ENCODE data around the gene DHX34.

Gene DHX34

DNA sequence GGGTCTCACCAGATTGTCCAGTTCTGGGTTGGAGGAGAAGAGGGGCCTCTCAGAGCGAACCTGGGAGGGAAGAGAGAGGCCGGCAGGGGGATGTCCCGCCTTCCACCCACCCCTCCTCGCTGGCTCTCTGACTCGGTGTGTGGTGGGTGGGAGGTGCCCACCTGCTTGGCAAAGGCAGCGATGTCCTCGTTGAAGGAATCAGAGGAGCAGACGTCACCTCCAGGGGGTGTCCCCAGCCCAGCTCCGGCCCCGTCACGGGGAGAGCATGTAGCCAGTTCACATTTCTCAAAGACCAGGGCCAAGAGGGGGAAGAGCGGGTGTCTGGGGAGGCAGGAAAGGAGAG, 67.5 kb downstream of the DHX34 start:
- H3K9ac ChIP-seq (ENCODE audit: low read depth, low read length) = no peak overlapping the region
- peaks cover 15% of the 10 kb centered on the region for H3K4me1 ChIP-seq (ENCODE audit: control insufficient read depth, insufficient read depth, low read length)
- H3K27me3 ChIP-seq (ENCODE audit: control insufficient read depth, insufficient read depth, low read length) = peaks cover 48% of the 10 kb centered on the region
- no peak overlapping the region for H3K4me3 ChIP-seq (ENCODE audit: low read length)
- no peak overlapping the region for H3K4me2 ChIP-seq (ENCODE audit: low read length)
- H3K9me3 ChIP-seq (replicated peaks; ENCODE audit: low read length) = no peaks in the 10 kb centered on the region
- peaks cover 6% of the 10 kb centered on the region for H3K36me3 ChIP-seq (ENCODE audit: insufficient read depth, low read length)

DNA sequence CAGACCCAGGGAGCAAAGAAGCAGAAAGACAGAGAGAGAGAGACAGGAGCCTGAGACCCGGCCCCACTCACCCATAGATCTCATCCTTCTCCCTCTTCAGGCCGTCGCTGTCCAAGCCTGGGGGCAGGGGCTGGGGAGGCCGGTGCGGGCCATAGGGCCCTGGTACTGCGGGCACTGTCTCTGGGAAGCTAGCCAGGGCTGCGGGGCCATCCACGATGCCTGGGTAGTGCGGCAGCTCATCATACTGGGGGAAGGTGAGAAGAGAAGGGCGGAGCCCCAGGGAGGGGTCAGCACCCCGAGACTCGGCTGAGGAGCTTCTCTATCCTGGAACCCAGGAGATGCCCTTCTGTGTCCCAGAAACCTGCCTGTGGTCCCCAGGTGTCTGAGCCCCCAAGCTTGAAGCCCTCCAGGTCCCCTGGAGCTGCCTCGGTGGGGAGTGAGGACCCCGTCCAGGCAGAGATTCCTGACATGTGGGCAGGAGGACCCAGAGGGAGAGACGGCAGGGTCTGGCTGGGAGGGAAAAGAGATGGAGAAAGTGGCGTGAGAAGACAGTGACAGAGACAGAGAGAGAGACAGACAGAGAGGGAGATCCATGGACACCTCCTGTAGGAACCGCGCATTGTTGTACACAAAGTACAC, 68.1 kb downstream of the DHX34 start:
- Histone ChIP-seq H3K4me3 (ENCODE audit: low read length) (peak overlapping the region; percentile 20), H3K36me3 (ENCODE audit: insufficient read depth, low read length) (peaks cover 6% of the 10 kb centered on the region), H3K9ac (ENCODE audit: low read depth, low read length) (no peak overlapping the region), H3K9me3 (replicated peaks; ENCODE audit: low read length) (no peaks in the 10 kb centered on the region), H3K27me3 (ENCODE audit: control insufficient read depth, insufficient read depth, low read length) (peaks cover 54% of the 10 kb centered on the region), H3K4me1 (ENCODE audit: control insufficient read depth, insufficient read depth, low read length) (peaks cover 15% of the 10 kb centered on the region), H3K4me2 (ENCODE audit: low read length) (peak overlapping the region; percentile 84)

DNA sequence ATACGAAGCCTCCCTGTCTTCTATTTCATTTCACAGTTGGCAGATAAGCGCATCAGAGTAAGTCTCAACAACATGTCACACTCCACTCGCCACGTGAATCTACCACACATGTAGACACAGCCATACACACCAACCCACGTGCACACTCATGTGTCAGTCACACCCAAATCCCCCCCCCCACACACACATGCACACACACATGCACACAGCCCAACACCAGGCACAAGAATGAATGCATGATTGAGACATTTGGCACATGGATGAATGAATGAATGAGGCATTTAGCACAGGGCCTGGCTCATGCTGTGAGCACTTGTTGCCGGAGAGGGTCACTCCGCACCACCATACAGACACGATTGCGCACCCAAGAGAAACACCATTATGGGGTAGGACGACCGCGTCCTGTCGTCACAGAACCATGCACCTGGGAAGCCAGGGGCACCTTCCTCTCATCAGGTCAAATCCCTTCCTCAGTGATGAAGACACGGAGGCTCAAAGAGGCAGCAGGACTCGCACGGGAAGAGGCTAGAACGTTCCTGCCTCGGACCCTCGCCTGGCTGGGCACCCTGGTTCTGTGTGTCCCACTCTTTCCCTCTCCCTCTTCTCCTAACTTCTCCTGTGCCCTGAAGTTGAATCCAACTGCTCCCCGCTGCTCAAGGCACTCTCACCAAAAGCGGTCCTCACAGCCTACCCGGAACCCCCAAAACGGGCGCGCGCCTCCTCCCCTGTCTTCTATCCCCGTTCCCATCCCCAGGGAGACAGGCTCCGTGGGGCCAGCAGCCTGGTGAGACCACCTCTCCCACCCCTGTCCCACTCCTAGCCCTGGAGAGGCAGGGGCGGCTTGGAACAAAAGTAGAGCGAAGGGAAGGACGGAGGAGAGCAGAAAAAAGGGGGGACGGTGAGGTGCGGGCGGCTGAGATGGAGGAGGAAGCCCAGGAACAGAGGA, 68.9 kb downstream of the DHX34 start:
- Histone ChIP-seq H3K27me3 (ENCODE audit: control insufficient read depth, insufficient read depth, low read length) (peaks cover 62% of the 10 kb centered on the region), H3K4me3 (ENCODE audit: low read length) (peak overlapping the region; percentile 64)

DNA sequence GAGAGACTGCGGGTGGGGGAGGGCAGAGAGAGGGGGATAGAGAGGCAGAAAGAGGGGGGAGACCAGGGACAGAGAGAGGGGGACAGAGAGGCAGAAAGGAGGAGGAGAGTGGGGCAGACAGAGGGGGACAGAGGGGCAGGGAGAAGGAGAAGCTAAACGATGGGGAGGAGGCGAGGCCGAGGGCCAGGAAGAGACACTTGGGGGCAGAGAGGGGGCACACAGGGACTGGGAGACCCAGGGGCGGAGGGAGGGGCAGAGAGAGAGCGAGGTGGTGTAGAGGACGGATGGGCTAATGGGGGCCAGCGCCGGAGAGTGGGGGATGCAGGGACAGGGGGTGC, 69.5 kb downstream of the DHX34 start:
- H3K36me3 ChIP-seq (ENCODE audit: insufficient read depth, low read length) = peaks cover 6% of the 10 kb centered on the region
- H3K27me3 ChIP-seq (ENCODE audit: control insufficient read depth, insufficient read depth, low read length) = peaks cover 69% of the 10 kb centered on the region
- peak overlapping the region; percentile 52 for H3K9ac ChIP-seq (ENCODE audit: low read depth, low read length)
- peaks cover 15% of the 10 kb centered on the region for H3K4me1 ChIP-seq (ENCODE audit: control insufficient read depth, insufficient read depth, low read length)
- H3K4me3 ChIP-seq (ENCODE audit: low read length) = peak overlapping the region; percentile 64
- no peaks in the 10 kb centered on the region for H3K9me3 ChIP-seq (replicated peaks; ENCODE audit: low read length)
- peak overlapping the region; percentile 84 for H3K4me2 ChIP-seq (ENCODE audit: low read length)

More for the DNA sequence above, 68.9 kb downstream of the DHX34 start:
- Histone ChIP-seq H3K4me1 (ENCODE audit: control insufficient read depth, insufficient read depth, low read length) (peaks cover 15% of the 10 kb centered on the region), H3K4me2 (ENCODE audit: low read length) (peak overlapping the region; percentile 84), H3K9me3 (replicated peaks; ENCODE audit: low read length) (no peaks in the 10 kb centered on the region), H3K9ac (ENCODE audit: low read depth, low read length) (peak overlapping the region; percentile 52), H3K36me3 (ENCODE audit: insufficient read depth, low read length) (peaks cover 6% of the 10 kb centered on the region)

DNA sequence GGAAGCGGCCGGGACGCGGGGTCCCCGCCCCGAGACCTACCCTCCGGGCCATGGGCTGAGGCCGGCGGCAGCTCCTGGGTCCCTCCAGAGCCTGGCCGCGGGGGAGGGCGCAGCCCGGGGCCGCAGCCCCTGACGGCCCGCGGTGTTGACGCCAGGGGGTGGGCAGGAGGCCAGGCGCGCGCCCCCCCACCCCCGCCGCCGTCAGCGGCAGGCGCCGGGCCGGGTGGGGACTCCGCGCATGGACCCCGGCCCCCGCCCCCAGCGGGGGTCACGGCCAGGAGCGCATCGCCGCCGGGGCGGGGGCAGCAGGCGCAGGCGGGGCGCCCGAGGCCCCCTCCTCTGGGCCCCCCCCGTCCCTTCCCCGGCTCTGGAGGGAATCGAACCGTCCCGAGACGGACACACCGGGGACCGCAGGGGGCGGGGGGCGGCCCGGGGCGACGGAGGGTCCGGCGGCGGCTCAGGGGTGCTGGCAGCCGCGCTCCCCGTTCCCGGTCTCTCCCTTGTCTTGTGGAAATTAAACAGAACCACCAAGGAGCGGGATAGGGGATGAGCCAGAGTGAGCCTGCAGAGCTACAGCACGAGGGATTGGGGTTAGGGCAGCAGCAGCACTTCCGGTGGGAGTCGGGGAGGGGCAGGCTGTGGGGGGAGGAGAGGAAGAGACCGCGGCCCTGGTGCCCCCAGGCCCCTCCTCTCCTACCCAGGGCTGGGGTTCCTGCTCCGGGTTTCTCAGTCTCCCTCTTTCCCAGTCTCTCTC, 70.1 kb downstream of the DHX34 start, which contains the start of gene MEIS3:
MEIS3 (minus strand) TSS at position 498 of the 754 bp plus-strand sequence; CDS start at position 52, 446 bp downstream.
- H3K4me3 ChIP-seq (ENCODE audit: low read length) = peak within 1 kb of the TSS; percentile 64
- H3K4me2 ChIP-seq (ENCODE audit: low read length) = peak within 1 kb of the TSS; percentile 84
- H3K27me3 ChIP-seq (ENCODE audit: control insufficient read depth, insufficient read depth, low read length) = peaks cover 74% of the 10 kb centered on the region
- no peaks in the 10 kb centered on the region for H3K9me3 ChIP-seq (replicated peaks; ENCODE audit: low read length)
- H3K36me3 ChIP-seq (ENCODE audit: insufficient read depth, low read length) = peaks cover 3% of the 10 kb centered on the region
- peak within 1 kb of the TSS; percentile 52 for H3K9ac ChIP-seq (ENCODE audit: low read depth, low read length)
- H3K4me1 ChIP-seq (ENCODE audit: control insufficient read depth, insufficient read depth, low read length) = peaks cover 15% of the 10 kb centered on the region

DNA sequence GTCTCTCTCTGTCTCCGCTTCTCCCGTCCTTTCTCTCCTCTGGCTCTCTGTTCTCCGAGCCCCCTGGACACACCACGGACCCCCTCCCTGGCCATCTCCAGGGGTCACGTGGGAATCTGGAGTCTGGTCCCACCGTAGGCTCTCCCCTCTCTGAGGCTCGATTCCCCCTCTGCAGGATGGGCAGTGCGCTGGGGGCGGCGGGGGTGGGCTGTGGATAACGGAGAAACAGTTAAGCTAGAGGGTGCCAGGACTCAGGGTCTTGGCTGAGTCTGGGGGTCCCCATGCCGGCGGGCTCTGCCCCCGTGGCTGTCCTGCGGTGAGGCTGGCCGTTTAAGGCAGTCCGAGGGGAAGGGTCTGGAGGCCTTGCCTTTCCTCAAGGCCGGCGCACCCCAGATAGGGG, 70.7 kb downstream of the DHX34 start:
- Histone ChIP-seq H3K4me2 (ENCODE audit: low read length) (no peak overlapping the region), H3K4me1 (ENCODE audit: control insufficient read depth, insufficient read depth, low read length) (peaks cover 15% of the 10 kb centered on the region), H3K36me3 (ENCODE audit: insufficient read depth, low read length) (no peaks in the 10 kb centered on the region), H3K9me3 (replicated peaks; ENCODE audit: low read length) (no peaks in the 10 kb centered on the region), H3K27me3 (ENCODE audit: control insufficient read depth, insufficient read depth, low read length) (peaks cover 78% of the 10 kb centered on the region), H3K4me3 (ENCODE audit: low read length) (no peak overlapping the region), H3K9ac (ENCODE audit: low read depth, low read length) (no peak overlapping the region)

DNA sequence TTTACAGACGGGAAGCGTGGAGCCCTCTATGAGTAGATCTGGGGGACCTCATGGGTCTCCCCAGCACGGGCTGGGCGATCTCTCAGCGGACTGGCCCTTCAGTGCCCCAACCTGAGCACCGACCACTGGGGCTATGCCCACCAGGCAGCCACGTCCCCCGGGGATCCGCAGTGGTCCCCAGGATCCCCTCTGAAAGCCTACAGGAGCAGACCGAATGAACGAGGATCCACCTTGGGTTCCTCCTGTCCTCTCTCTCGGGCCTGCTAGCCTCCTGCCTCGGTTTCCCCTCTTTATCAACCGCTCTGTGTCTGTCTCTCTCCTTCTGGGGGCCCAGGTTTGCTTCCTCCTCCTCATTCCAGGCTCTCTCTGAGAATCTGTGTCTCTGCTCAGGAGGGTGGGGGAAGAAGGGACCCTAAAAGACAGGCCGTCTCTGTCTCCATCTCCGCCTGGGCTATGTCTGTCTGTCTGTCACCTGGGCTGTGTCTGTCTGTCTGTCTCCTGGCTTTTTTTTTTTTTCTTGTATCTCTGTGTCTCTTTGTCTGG, 72.2 kb downstream of the DHX34 start:
- peaks cover 78% of the 10 kb centered on the region for H3K27me3 ChIP-seq (ENCODE audit: control insufficient read depth, insufficient read depth, low read length)
- no peaks in the 10 kb centered on the region for H3K36me3 ChIP-seq (ENCODE audit: insufficient read depth, low read length)
- no peak overlapping the region for H3K4me3 ChIP-seq (ENCODE audit: low read length)

DNA sequence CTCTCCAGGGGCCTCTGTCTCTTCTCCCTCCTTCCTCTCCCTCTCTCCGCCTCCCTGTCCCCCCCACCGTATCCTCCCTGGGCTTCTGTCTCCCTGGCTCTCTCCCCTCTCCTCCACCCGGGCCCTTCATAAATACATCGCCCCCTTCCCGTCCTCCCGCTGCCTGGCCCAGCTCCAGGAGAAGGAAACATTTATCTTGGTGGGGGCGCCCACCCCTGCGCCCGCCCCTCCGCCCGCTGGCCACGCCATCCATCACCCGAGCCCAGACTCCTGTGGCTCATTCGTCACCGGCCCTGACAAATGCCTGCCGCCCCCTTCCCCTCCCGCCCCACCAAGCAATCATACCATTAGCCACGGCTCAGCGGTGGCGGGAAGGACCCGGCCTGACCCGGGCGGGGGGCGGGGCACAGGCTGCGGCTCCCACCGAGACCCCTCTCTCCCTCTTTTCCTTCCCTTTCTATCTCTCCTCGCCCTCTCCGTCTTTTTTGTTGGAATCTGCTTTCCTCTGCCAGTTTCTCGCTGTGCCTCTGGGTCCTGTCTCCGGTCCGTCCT, 72.8 kb downstream of the DHX34 start:
- H3K4me2 ChIP-seq (ENCODE audit: low read length) = peak overlapping the region; percentile 49
- no peaks in the 10 kb centered on the region for H3K36me3 ChIP-seq (ENCODE audit: insufficient read depth, low read length)
- H3K4me1 ChIP-seq (ENCODE audit: control insufficient read depth, insufficient read depth, low read length) = peaks cover 15% of the 10 kb centered on the region
- H3K4me3 ChIP-seq (ENCODE audit: low read length) = no peak overlapping the region
- H3K9me3 ChIP-seq (replicated peaks; ENCODE audit: low read length) = no peaks in the 10 kb centered on the region
- no peak overlapping the region for H3K9ac ChIP-seq (ENCODE audit: low read depth, low read length)
- H3K27me3 ChIP-seq (ENCODE audit: control insufficient read depth, insufficient read depth, low read length) = peaks cover 77% of the 10 kb centered on the region

More for the DNA sequence above, 72.2 kb downstream of the DHX34 start:
- Histone ChIP-seq H3K9ac (ENCODE audit: low read depth, low read length) (no peak overlapping the region), H3K4me1 (ENCODE audit: control insufficient read depth, insufficient read depth, low read length) (peaks cover 15% of the 10 kb centered on the region), H3K4me2 (ENCODE audit: low read length) (no peak overlapping the region), H3K9me3 (replicated peaks; ENCODE audit: low read length) (no peaks in the 10 kb centered on the region)

DNA sequence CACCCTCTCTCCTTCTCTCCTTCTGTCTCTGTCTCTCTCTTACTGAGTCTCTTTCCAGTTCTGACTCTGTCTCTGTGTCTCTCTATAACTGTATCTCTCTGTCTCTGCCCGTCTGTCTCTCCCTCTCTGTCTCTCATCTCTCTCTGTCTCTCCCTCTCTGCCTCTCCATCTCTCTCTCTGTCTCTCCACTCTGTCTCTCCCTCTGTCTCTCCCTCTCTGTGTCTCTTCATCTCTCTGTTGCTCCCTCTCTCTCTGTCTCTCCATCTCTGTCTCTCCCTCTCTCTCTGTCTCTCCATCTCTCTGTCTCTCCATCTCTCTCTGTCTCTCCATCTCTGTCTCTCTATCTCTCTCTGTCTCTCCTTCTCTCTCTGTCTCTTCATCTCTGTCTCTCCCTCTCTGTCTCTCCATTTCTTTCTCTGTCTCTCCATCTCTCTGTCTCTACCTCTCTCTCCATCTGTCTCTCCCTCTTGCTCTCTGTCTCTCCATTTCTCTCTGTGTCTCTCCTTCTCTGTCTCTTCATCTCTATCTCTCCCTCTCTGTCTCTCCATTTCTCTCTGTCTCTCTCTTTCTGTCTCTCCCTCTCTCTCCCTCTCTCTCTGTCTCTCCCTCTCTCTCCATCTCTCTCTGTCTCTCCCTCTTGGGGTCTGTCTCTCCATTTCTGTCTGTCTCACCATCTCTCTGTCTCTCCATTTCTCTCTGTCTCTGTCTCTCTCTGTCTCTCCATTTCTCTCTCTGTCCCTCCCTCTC, 73.5 kb downstream of the DHX34 start:
- H3K27me3 ChIP-seq (ENCODE audit: control insufficient read depth, insufficient read depth, low read length) = peaks cover 70% of the 10 kb centered on the region
- H3K9ac ChIP-seq (ENCODE audit: low read depth, low read length) = no peak overlapping the region
- peaks cover 12% of the 10 kb centered on the region for H3K4me1 ChIP-seq (ENCODE audit: control insufficient read depth, insufficient read depth, low read length)

DNA sequence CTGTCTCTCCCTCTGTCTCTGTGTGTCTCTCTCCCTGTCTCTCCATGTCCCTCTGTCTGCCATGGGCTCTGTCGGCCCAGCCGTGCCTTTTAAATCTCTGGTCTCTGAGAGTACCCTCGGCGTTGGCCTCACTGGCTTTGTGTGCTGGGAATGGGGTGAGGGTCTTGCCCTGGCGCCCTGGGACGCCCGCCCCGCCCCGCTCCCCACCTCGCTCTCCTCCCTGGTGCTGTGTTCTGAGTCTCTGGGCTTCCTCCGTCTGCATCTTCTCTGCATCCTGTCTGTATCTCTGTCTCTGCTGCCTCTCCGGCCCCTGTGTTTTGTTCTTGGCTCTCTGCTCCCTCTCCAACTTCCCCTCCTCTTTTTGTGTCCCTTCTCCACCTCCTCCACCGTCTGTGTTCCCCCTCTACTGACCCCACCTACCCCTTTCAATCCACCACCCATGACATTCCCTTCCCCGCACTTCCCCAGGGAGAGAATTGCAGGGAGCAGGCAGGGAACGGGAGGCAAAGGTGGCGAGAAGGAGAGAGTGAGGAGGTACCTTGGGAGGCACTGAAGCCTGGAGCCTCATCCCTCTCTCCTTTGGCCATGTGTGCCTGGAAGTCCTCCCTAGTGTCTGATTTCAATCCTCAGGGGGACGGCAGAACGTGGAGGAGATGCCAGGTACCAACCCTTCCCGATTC, 74.2 kb downstream of the DHX34 start:
- H3K9me3 ChIP-seq (replicated peaks; ENCODE audit: low read length) = no peaks in the 10 kb centered on the region
- H3K27me3 ChIP-seq (ENCODE audit: control insufficient read depth, insufficient read depth, low read length) = peaks cover 63% of the 10 kb centered on the region
- no peak overlapping the region for H3K9ac ChIP-seq (ENCODE audit: low read depth, low read length)
- no peak overlapping the region for H3K4me3 ChIP-seq (ENCODE audit: low read length)
- peaks cover 12% of the 10 kb centered on the region for H3K4me1 ChIP-seq (ENCODE audit: control insufficient read depth, insufficient read depth, low read length)
- no peaks in the 10 kb centered on the region for H3K36me3 ChIP-seq (ENCODE audit: insufficient read depth, low read length)
- no peak overlapping the region for H3K4me2 ChIP-seq (ENCODE audit: low read length)

More for the DNA sequence above, 73.5 kb downstream of the DHX34 start:
- no peak overlapping the region for H3K4me3 ChIP-seq (ENCODE audit: low read length)
- peak overlapping the region; percentile 49 for H3K4me2 ChIP-seq (ENCODE audit: low read length)
- no peaks in the 10 kb centered on the region for H3K36me3 ChIP-seq (ENCODE audit: insufficient read depth, low read length)
- H3K9me3 ChIP-seq (replicated peaks; ENCODE audit: low read length) = no peaks in the 10 kb centered on the region

Data from skeletal muscle satellite cell (primary cell).